Measurements from ENCODE around the gene ZNF746. TPM values are rescaled to one million over a fixed set of nuclear protein-coding genes. Genes with fewer than 3 reads are reported as not detected.

The ZNF746 gene
- total RNA-seq, 4 donors from 2014 or later: 15.8 to 50.4 (median 33.1) TPM

DNA sequence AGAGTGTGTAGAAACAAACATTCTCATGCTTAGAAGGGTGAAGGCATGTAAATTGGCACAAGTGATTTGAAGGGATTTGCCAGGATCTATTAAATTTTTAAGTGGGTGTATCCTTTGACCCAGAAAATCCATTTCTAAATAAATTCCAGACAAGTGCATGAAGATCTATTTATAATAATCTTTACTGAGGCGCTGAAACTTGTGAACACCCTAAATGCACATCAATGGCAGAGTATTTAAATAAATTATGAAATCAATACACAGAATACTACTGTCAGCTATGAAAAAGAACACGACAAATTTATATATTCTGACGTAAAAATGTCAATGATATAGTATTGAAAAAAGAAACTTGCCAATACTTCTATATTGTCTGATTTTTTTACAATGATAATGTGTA is 54.7 kb downstream of the ZNF746 start:
- in situ Hi-C loops (cut with MboI; ENCODE audit: low pct_ligation_motif_present in 1 of 4, low pct_unique_long_range_greater_than_20kb in 1 of 4, low sequenced_read_pairs in 3 of 4) (no loop called here), intact Hi-C loops (cut with DNase I; ENCODE audit: low total_unique reads) (no loop called here)
- Histone ChIP-seq H3K4me1 (no peaks in the 10 kb centered on the region), H3K9me3 (no peaks in the 10 kb centered on the region), H3K36me3 (peaks cover 0 to 23% (median 10%) of the 10 kb centered on the region in 4 donors), H3K27me3 (no peaks in the 10 kb centered on the region), H3K27ac (no peak overlapping the region), H3K4me3 (no peak overlapping the region)
- 79 to 94% methylated on average over 3 of the region's 3 CpGs for WGBS, 2 donors (ENCODE audit: low coverage in 1 of 2)
- no peak for TF ChIP-seq POLR2A (IDR thresholded peaks at IDR 0.05)
- no peak for TF ChIP-seq POLR2AphosphoS5 (IDR thresholded peaks at IDR 0.05)
- TF ChIP-seq, protein P1, sequence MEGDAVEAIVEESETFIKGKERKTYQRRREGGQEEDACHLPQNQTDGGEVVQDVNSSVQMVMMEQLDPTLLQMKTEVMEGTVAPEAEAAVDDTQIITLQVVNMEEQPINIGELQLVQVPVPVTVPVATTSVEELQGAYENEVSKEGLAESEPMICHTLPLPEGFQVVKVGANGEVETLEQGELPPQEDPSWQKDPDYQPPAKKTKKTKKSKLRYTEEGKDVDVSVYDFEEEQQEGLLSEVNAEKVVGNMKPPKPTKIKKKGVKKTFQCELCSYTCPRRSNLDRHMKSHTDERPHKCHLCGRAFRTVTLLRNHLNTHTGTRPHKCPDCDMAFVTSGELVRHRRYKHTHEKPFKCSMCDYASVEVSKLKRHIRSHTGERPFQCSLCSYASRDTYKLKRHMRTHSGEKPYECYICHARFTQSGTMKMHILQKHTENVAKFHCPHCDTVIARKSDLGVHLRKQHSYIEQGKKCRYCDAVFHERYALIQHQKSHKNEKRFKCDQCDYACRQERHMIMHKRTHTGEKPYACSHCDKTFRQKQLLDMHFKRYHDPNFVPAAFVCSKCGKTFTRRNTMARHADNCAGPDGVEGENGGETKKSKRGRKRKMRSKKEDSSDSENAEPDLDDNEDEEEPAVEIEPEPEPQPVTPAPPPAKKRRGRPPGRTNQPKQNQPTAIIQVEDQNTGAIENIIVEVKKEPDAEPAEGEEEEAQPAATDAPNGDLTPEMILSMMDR (IDR thresholded peaks at IDR 0.05): no peak
- no peak for TF ChIP-seq EP300 (IDR thresholded peaks at IDR 0.05; ENCODE audit: low read depth)
- DNase-seq: no peak

DNA sequence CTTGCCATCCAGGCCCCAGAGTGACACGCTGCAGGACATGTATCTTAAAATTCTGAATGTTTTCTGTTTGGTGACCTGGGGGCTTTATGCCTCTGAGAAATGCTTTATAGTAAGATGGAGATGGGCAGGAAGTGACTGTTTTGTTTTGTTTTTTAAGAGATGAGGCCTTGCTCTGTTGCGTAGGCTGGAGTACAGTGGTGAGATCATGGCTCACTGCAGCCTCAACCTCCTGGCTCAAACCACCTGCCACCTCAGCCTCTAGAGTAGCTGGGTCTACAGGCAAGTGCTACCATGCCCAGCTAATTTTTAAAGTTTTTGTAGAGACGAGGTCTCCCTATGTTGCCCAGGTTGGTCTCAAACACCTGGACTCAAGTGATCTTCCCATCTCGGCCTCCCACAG is 57.4 kb downstream of the ZNF746 start:
- WGBS, 2 donors (ENCODE audit: low coverage in 1 of 2): 79 to 90% methylated on average over 2 to 4 of the region's 4 CpGs
- in situ Hi-C loops (cut with MboI; ENCODE audit: low pct_ligation_motif_present in 1 of 4, low pct_unique_long_range_greater_than_20kb in 1 of 4, low sequenced_read_pairs in 3 of 4): no loop called here
- H3K36me3 ChIP-seq: peaks cover 0 to 17% (median 4%) of the 10 kb centered on the region in 4 donors

DNA sequence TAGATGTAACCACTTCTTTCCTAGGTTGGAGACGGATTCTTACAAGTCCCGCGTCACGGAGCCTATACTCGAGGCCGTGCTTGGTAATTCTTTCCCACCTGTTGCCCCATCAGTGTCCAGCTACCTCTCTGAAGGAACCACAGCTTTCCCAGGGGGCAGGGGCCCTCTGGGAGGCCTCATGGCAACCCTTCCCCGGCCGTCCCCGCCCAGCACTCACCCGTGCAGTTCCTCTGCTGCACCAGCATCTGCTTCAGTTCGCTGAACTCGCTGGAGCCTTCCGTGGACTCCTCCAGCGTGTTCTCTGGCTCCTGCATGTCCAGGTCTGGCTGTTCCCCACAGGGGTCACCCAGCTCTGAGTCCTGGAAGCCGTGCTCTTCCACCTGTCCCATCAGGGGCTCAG is 61.3 kb downstream of the ZNF746 start:
- H3K36me3 ChIP-seq: peaks cover 0 to 39% (median 4%) of the 10 kb centered on the region in 4 donors

More for the DNA sequence above, 57.4 kb downstream of the ZNF746 start:
- Histone ChIP-seq H3K4me3 (no peak overlapping the region), H3K27me3 (no peaks in the 10 kb centered on the region), H3K9me3 (no peaks in the 10 kb centered on the region), H3K27ac (no peak overlapping the region), H3K4me1 (no peaks in the 10 kb centered on the region)
- TF ChIP-seq, protein P1 (IDR thresholded peaks at IDR 0.05): no peak
- TF ChIP-seq EP300 (IDR thresholded peaks at IDR 0.05; ENCODE audit: low read depth): no peak
- no peak for TF ChIP-seq POLR2AphosphoS5 (IDR thresholded peaks at IDR 0.05)
- TF ChIP-seq POLR2A (IDR thresholded peaks at IDR 0.05): no peak
- DNase-seq: no peak
- intact Hi-C loops (cut with DNase I; ENCODE audit: low total_unique reads): no loop called here

DNA sequence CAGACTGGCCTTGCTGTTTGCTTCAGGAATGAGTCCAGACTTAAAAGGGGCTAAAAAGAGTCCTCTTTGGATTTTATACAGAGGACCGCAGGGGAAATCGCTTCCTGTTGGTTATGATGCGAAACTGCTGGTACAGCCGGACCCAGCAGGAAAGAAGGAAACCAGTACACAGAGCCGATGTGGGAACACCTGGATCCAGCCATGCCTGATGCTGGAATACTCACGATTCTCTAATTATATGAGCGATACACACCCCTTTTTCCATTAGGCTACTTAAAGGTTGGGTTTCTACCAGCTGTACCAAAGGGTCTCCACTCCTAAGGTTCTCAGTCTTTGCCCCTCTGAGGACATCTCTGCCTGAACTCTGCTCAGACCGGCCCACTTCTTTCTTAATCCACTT is 64.5 kb downstream of the ZNF746 start:
- in situ Hi-C loops (cut with MboI; ENCODE audit: low pct_ligation_motif_present in 1 of 4, low pct_unique_long_range_greater_than_20kb in 1 of 4, low sequenced_read_pairs in 3 of 4): no loop called here
- peaks cover 0 to 39% (median 7%) of the 10 kb centered on the region in 4 donors for H3K36me3 ChIP-seq

More for the DNA sequence above, 61.3 kb downstream of the ZNF746 start:
- Histone ChIP-seq H3K27ac (no peak overlapping the region), H3K27me3 (no peaks in the 10 kb centered on the region), H3K4me1 (no peaks in the 10 kb centered on the region), H3K4me3 (no peak overlapping the region), H3K9me3 (no peaks in the 10 kb centered on the region)
- DNase-seq: no peak
- intact Hi-C loops (cut with DNase I; ENCODE audit: low total_unique reads) (no loop called here), in situ Hi-C loops (cut with MboI; ENCODE audit: low pct_ligation_motif_present in 1 of 4, low pct_unique_long_range_greater_than_20kb in 1 of 4, low sequenced_read_pairs in 3 of 4) (no loop called here)
- TF ChIP-seq, protein P1 (IDR thresholded peaks at IDR 0.05): no peak
- TF ChIP-seq EP300 (IDR thresholded peaks at IDR 0.05; ENCODE audit: low read depth): no peak
- no peak for TF ChIP-seq POLR2AphosphoS5 (IDR thresholded peaks at IDR 0.05)
- TF ChIP-seq POLR2A (IDR thresholded peaks at IDR 0.05): no peak
- 83 to 91% methylated on average over 1 to 15 of the region's 15 CpGs for WGBS, 2 donors (ENCODE audit: low coverage in 1 of 2)

More for the DNA sequence above, 64.5 kb downstream of the ZNF746 start:
- no peak overlapping the region for H3K27ac ChIP-seq
- no peak overlapping the region for H3K4me3 ChIP-seq
- no peak for DNase-seq
- 93 to 100% methylated on average over 4 to 8 of the region's 8 CpGs for WGBS, 2 donors (ENCODE audit: low coverage in 1 of 2)
- H3K9me3 ChIP-seq: no peaks in the 10 kb centered on the region
- TF ChIP-seq POLR2A (IDR thresholded peaks at IDR 0.05) (no peak), POLR2AphosphoS5 (IDR thresholded peaks at IDR 0.05) (no peak), EP300 (IDR thresholded peaks at IDR 0.05; ENCODE audit: low read depth) (no peak)
- TF ChIP-seq, protein P1 (IDR thresholded peaks at IDR 0.05): no peak
- no peaks in the 10 kb centered on the region for H3K4me1 ChIP-seq
- H3K27me3 ChIP-seq: no peaks in the 10 kb centered on the region
- intact Hi-C loops (cut with DNase I; ENCODE audit: low total_unique reads): no loop called here

All from transverse colon (tissue), 4 donors.